Testis (tissue), 3 donors: ENCODE measurements around the gene AGBL4. TPM values are rescaled to one million over a fixed set of nuclear protein-coding genes. Genes with fewer than 3 reads are reported as not detected.

ENCODE experiments used
- DNase-seq: peaks from one replicate; pipeline ENCODE4 v3.0.0-alpha.2; 2019
- H3K27ac ChIP-seq, 2 donors: fragments of 200-600 bp; sonication (generic); one replicate each; pipeline ENCODE4 v1.5.1; 2019
- H3K27me3 ChIP-seq: fragments of 200-600 bp; sonication (generic); one replicate; pipeline ENCODE4 v1.5.1; 2019
- H3K36me3 ChIP-seq: fragments of 200-600 bp; sonication (generic); one replicate; pipeline ENCODE4 v1.5.1; 2017; ENCODE audit warnings: low read depth; ENCODE audit errors: missing control alignments
- H3K4me1 ChIP-seq: fragments of 200-600 bp; sonication (generic); one replicate; pipeline ENCODE4 v1.5.1; 2019
- H3K4me3 ChIP-seq, 2 donors: fragments of 200-600 bp; sonication (generic); one replicate each; pipeline ENCODE4 v1.5.1; 2017 to 2019
- H3K9me3 ChIP-seq: fragments of 200-600 bp; sonication (generic); one replicate; pipeline ENCODE4 v1.5.1; 2017
- POLR2A ChIP-seq: fragments of 450-650 bp; IDR thresholded peaks from one replicate; pipeline ENCODE4 v1.6.1; 2017; ENCODE audit warnings: antibody characterized with exemption, mild to moderate bottlenecking, moderate library complexity
- WGBS, 2 donors: methylation state at CpG; one replicate each; pipeline ENCODE4 v1.1.5; 2018; 5-methylcytosine and 5-hydroxymethylcytosine counted together
- intact Hi-C: fragments of 100-400 bp; cut with DNase I; formaldehyde crosslinking; loops from one replicate; pipeline ENCODE4 v1.15.1; 2023; ENCODE audit warnings: low total_unique reads
- polyA plus RNA-seq: library from polyadenylated mRNA; stranded (reverse); fragments of 350-450 nt; fragmentation: Illumina TruSeq; extraction: RNeasy Lipid Tissue Mini Kit (QIAGEN cat#74804); gene quantifications from one replicate; pipeline ENCODE4 v1.2.3, GENCODE V29; 2014; ENCODE audit warnings: low read depth, low replicate concordance; ENCODE audit not compliant: insufficient read depth
- total RNA-seq, 2 donors: library from RNA; depleted of rRNA; stranded (reverse); fragments of >200 nt; gene quantifications; one replicate each; pipeline ENCODE4 v1.2.3, GENCODE V29; 2016
- TF ChIP-seq, protein P1 (sequence below), 3 experiments: fragments of 450-650 bp in 2 of 3; fragments of 200-600 bp in 1 of 3; sonication (generic) in 1 of 3; IDR thresholded peaks; one replicate each; pipeline ENCODE4 v1.5.1; 2016 to 2019; ENCODE audit warnings: antibody characterized with exemption in 3 of 3, mild to moderate bottlenecking in 2 of 3, moderate library complexity in 1 of 3

AGBL4 gene
- total and polyA plus RNA-seq, 3 donors from 2014 or later, result 3.3 to 6.9 (median 5.8) TPM

DNA sequence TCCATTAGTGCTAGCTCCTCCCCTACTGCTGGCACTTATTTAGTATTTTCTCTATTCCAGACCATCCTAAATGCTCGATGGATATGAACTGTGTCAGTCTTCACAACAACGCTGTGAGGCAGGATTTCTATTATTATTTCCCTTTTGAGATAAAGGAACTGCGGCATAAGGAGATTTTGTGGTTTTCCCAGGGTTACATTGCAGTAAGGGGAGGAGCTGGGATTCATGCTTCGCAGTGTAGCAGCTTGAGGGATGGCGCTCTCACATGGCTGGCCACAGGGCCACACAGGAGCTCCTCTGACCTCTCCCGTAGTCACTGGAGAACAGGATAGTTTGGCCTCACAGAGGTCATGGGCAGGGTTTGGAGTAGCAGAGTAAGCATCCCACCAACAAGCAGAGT lies 1364.0 kb downstream of the AGBL4 start:
- no peak for TF ChIP-seq POLR2A
- TF ChIP-seq, protein P1, sequence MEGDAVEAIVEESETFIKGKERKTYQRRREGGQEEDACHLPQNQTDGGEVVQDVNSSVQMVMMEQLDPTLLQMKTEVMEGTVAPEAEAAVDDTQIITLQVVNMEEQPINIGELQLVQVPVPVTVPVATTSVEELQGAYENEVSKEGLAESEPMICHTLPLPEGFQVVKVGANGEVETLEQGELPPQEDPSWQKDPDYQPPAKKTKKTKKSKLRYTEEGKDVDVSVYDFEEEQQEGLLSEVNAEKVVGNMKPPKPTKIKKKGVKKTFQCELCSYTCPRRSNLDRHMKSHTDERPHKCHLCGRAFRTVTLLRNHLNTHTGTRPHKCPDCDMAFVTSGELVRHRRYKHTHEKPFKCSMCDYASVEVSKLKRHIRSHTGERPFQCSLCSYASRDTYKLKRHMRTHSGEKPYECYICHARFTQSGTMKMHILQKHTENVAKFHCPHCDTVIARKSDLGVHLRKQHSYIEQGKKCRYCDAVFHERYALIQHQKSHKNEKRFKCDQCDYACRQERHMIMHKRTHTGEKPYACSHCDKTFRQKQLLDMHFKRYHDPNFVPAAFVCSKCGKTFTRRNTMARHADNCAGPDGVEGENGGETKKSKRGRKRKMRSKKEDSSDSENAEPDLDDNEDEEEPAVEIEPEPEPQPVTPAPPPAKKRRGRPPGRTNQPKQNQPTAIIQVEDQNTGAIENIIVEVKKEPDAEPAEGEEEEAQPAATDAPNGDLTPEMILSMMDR (IDR thresholded peaks at IDR 0.05), result no peak
- H3K27me3 ChIP-seq, result no peaks in the 10 kb centered on the region
- intact Hi-C loops, result no loop called here
- no peaks in the 10 kb centered on the region for H3K9me3 ChIP-seq
- no peaks in the 10 kb centered on the region for H3K36me3 ChIP-seq
- 68 to 73% methylated on average over 6 of the region's 6 CpGs for WGBS, 2 donors
- no peak overlapping the region for H3K27ac ChIP-seq
- H3K4me3 ChIP-seq, result no peak overlapping the region
- H3K4me1 ChIP-seq, result no peaks in the 10 kb centered on the region
- DNase-seq, result no peak

DNA sequence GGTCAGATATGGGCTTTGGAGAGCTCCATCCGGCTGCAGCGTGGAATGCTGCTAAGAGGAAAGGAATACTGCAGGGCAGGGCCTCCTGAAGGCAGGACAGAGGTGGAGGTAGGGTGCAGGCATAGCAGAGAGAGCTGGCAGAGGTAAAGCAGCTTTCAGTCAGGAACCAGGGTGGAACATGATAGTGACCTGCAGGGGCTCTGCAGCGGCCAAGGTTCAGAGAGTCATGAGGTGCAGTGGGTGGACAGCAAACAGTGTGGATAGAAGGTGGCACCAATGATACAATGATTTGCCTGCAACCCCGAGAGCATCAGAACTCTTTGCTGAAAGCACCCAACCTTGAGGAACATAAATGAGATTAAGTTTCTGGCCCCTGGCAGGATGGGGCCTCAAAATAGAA lies 1366.3 kb downstream of the AGBL4 start:
- Histone ChIP-seq H3K4me3 (no peak overlapping the region), H3K27ac (no peak overlapping the region), H3K36me3 (no peaks in the 10 kb centered on the region), H3K4me1 (no peaks in the 10 kb centered on the region), H3K27me3 (no peaks in the 10 kb centered on the region), H3K9me3 (no peaks in the 10 kb centered on the region)
- no peak for DNase-seq
- 87 to 89% methylated on average over 4 of the region's 4 CpGs for WGBS, 2 donors
- intact Hi-C loops, result no loop called here
- TF ChIP-seq, protein P1 (IDR thresholded peaks at IDR 0.05), result no peak
- no peak for TF ChIP-seq POLR2A

DNA sequence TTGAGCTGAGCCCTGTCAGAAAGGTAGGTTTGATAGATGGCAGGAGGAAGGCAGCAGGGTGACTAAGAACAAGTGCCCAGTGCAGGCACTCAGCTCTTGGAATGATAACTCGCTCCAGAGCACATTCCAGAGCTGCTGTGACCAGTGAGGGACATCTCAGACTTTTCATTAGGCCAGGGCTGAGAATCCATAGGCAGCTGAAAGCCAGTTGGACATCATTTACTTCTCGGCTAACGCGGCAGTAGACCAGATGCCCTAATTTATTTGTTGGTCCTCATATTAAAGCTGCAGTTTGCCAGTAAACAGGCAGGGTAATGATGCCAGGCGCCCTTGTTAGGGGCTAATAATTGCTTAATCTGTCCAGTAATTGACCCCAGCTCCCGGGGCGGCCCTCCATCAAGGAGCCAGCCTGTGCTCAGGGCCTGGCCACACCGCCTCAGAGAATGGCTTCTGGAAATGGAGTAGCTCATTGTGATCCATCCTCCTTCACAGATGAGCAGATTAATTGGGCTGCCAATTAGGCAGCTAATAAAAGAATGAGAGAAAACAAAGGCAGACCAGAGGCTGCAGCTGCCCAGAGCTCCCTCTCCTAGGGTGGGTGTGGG lies 1369.0 kb downstream of the AGBL4 start:
- Histone ChIP-seq H3K36me3 (no peaks in the 10 kb centered on the region), H3K4me1 (no peaks in the 10 kb centered on the region), H3K27me3 (no peaks in the 10 kb centered on the region), H3K27ac (no peak overlapping the region), H3K4me3 (no peak overlapping the region), H3K9me3 (no peaks in the 10 kb centered on the region)
- intact Hi-C loops, result no loop called here
- DNase-seq, result no peak
- TF ChIP-seq POLR2A, result no peak
- TF ChIP-seq, protein P1 (IDR thresholded peaks at IDR 0.05), result no peak
- WGBS, 2 donors, result 73 to 85% methylated on average over 5 to 8 of the region's 8 CpGs

DNA sequence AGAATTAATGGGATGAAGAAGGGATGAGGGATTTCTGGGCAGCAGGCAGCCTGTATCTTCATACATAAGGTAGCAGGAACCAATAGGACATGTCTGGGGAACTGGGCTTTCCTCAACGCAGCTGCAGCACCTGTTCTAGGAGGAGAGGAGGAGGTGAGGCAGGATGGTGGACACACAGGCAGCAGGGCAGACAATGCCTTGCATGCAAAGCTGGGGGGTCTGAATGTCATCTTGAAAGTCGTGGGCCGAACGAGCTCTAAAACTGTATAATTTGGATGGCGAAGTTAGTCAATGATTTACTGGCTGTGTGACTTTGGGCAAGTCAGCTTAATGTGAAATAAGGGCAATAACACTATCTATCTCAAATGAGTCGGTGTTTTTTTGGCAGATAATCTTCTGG lies 1371.4 kb downstream of the AGBL4 start:
- Histone ChIP-seq H3K27ac (no peak overlapping the region), H3K27me3 (no peaks in the 10 kb centered on the region), H3K4me3 (no peak overlapping the region), H3K36me3 (no peaks in the 10 kb centered on the region), H3K9me3 (no peaks in the 10 kb centered on the region), H3K4me1 (no peaks in the 10 kb centered on the region)
- intact Hi-C loops, result no loop called here
- TF ChIP-seq POLR2A, result no peak
- TF ChIP-seq, protein P1 (IDR thresholded peaks at IDR 0.05), result no peak
- 55 to 70% methylated on average over 6 of the region's 6 CpGs for WGBS, 2 donors
- DNase-seq, result no peak

DNA sequence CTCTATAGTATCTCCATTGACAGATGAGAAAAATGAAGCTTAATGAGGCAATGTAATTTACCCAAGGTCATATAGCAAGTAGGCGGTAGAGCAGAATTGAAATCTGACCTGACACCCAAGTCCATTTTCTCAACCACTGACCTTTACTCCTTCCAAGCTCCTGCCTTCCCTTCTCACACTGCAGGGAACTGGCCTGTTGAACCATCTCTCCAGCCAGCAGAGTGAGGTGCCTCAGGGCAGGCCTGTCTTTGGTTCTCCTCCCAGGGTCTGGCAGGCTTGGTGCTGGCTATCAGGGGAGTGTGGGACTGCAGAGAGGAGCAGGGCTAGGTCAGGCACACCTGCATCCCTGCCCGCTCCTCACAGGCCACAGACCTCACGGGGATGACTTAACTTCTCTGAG lies 1373.9 kb downstream of the AGBL4 start:
- no peak for TF ChIP-seq POLR2A
- TF ChIP-seq, protein P1 (IDR thresholded peaks at IDR 0.05), result no peak
- no peaks in the 10 kb centered on the region for H3K36me3 ChIP-seq
- no peaks in the 10 kb centered on the region for H3K4me1 ChIP-seq
- intact Hi-C loops, result no loop called here
- no peak overlapping the region for H3K27ac ChIP-seq
- WGBS, 2 donors, result 93 to 95% methylated on average over 3 of the region's 3 CpGs
- no peak overlapping the region for H3K4me3 ChIP-seq
- no peaks in the 10 kb centered on the region for H3K9me3 ChIP-seq
- no peaks in the 10 kb centered on the region for H3K27me3 ChIP-seq
- DNase-seq, result no peak
